ENCODE data around the gene TMEM14C. TPM values are rescaled to one million over a fixed set of nuclear protein-coding genes. Genes with fewer than 3 reads are reported as not detected.
A peak's percentile ranks its signal among the peaks of the same experiment; 100 is the strongest.

TMEM14C gene
- total RNA-seq, 3 donors from 2014 or later: 69.2 to 96.3 (median 86.7) TPM

- Histone ChIP-seq H3K36me3 (ENCODE audit: low read depth) (no peaks in the 10 kb centered on the region), H3K9me3 (no peaks in the 10 kb centered on the region), H3K4me1 (ENCODE audit: low read depth) (peaks cover 16% of the 10 kb centered on the region), H3K4me3 (no peak overlapping the region)
- DNase-seq (no peak), ATAC-seq (no peak)
- intact Hi-C loops (cut with DNase I, micrococcal nuclease): loop anchor here (5.0 to 10.0 kb wide), 2 partner anchors 181 to 188 kb away; no protein-coding TSS in a partner anchor
- TF ChIP-seq CTCF (IDR thresholded peaks at IDR 0.05): no peak
Measured at GRCh38 chr6:10692965-10693538, 29.8 kb upstream of the TMEM14C start.

GRCh38 chr6:10694302-10695085, 28.4 kb upstream of the TMEM14C start, which contains the start of the genes C6orf52 and PAK1IP1:
TSS of gene C6orf52 (minus strand) at chr6:10694616. CDS start at chr6:10687550, 7,066 bp downstream.
TSS of gene PAK1IP1 (plus strand) at chr6:10694972. CDS start at chr6:10694986, 14 bp downstream.
- H3K4me3 ChIP-seq: peak within 1 kb of the TSS; percentile 73
- ATAC-seq (peak; percentile 99), DNase-seq (peak; percentile 92 to 96 (median 95))
- no peaks in the 10 kb centered on the region for H3K36me3 ChIP-seq (ENCODE audit: low read depth)
- intact Hi-C loops (cut with DNase I, micrococcal nuclease): loop anchor here (5.0 to 10.0 kb wide), 2 partner anchors 182 to 190 kb away; no protein-coding TSS in a partner anchor
- peaks cover 16% of the 10 kb centered on the region for H3K4me1 ChIP-seq (ENCODE audit: low read depth)
- TF ChIP-seq CTCF (IDR thresholded peaks at IDR 0.05): no peak
- no peaks in the 10 kb centered on the region for H3K9me3 ChIP-seq

GRCh38 chr6:10695086-10695657, 27.7 kb upstream of the TMEM14C start:
- intact Hi-C loops (cut with DNase I, micrococcal nuclease): loop anchor here in 1 of 2 donors (10.0 kb wide), 1 partner anchor 190 kb away; no protein-coding TSS in a partner anchor
- Histone ChIP-seq H3K36me3 (ENCODE audit: low read depth) (no peaks in the 10 kb centered on the region), H3K4me3 (peak overlapping the region; percentile 73), H3K9me3 (no peaks in the 10 kb centered on the region), H3K4me1 (ENCODE audit: low read depth) (peaks cover 16% of the 10 kb centered on the region)
- no peak for ATAC-seq
- no peak for TF ChIP-seq CTCF (IDR thresholded peaks at IDR 0.05)
- peak in 1 of 3 donors; percentile 8 for DNase-seq

GRCh38 chr6:10696655-10697054, 26.2 kb upstream of the TMEM14C start:
- peaks cover 16% of the 10 kb centered on the region for H3K4me1 ChIP-seq (ENCODE audit: low read depth)
- no peak for DNase-seq
- no peak for TF ChIP-seq CTCF (IDR thresholded peaks at IDR 0.05)
- H3K36me3 ChIP-seq (ENCODE audit: low read depth): no peaks in the 10 kb centered on the region
- ATAC-seq: no peak
- intact Hi-C loops (cut with DNase I, micrococcal nuclease): loop anchor here in 1 of 2 donors (10.0 kb wide), 1 partner anchor 192 kb away; no protein-coding TSS in a partner anchor
- H3K4me3 ChIP-seq: no peak overlapping the region
- no peaks in the 10 kb centered on the region for H3K9me3 ChIP-seq

GRCh38 chr6:10713962-10714361, 8.9 kb upstream of the TMEM14C start:
- Histone ChIP-seq H3K36me3 (ENCODE audit: low read depth) (no peaks in the 10 kb centered on the region), H3K4me3 (no peak overlapping the region), H3K9me3 (no peaks in the 10 kb centered on the region), H3K4me1 (ENCODE audit: low read depth) (no peaks in the 10 kb centered on the region)
- ATAC-seq: no peak
- intact Hi-C loops (cut with DNase I, micrococcal nuclease): no loop called here
- no peak for TF ChIP-seq CTCF (IDR thresholded peaks at IDR 0.05)
- DNase-seq: no peak

Data from mucosa of descending colon (tissue), 3 donors.